Measurements from ENCODE around the gene NSL1. TPM values are rescaled to one million over a fixed set of nuclear protein-coding genes. Genes with fewer than 3 reads are reported as not detected.

The NSL1 gene
- total and polyA plus RNA-seq, 2 donors (not counting 1 experiment from before 2014, with no cell fraction given): 21.4 to 24.4 TPM

DNA sequence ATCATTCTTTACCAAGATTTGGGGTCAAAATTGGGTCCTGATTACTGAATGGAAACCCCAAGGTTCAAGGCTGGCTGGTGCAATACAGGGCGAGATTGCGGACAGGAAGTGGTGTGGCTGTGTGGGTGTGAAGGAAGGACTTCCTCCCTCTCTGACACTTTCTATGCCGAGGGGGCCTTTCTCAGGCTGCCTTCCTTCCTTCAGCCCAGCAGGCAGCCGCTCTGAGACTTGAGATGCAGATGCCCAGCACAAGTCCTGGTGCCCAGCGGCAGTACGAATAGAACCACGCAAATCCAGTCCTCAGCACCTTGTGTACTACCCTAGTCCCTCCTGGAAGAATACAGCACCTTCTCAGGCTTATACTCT is 108.2 kb downstream of the NSL1 start:
- no peaks in the 10 kb centered on the region for H3K9me3 ChIP-seq (ENCODE audit: control insufficient read depth, insufficient read depth, low read depth, low read length)
- H3K36me3 ChIP-seq (ENCODE audit: control insufficient read depth, insufficient read depth, low read length): peaks cover 1% of the 10 kb centered on the region
- H3K27me3 ChIP-seq (ENCODE audit: control insufficient read depth, insufficient read depth, low read length): no peaks in the 10 kb centered on the region
- H3K79me2 ChIP-seq (ENCODE audit: control insufficient read depth, insufficient read depth, low read length): no peaks in the 10 kb centered on the region
- TF ChIP-seq EZH2 (IDR thresholded peaks at IDR 0.05; ENCODE audit: low read length, missing control alignments) (no peak), CTCF (conservative IDR thresholded peaks at IDR 0.05 in 1 of 2, IDR thresholded peaks at IDR 0.05 in 1 of 2; ENCODE audit: low read depth in 1 of 2, low read length in 2 of 2) (no peak)
- no peak overlapping the region for H3K4me2 ChIP-seq (ENCODE audit: extremely low read depth, insufficient read depth, low read length)
- DNase-seq (ENCODE audit: low read depth in 2 of 2): no peak
- H3K4me1 ChIP-seq (ENCODE audit: control insufficient read depth, extremely low read depth, insufficient read depth, low read length): peaks cover 4% of the 10 kb centered on the region
- H4K20me1 ChIP-seq (ENCODE audit: control insufficient read depth, extremely low read depth, insufficient read depth, low read length): no peaks in the 10 kb centered on the region
- H3K27ac ChIP-seq (ENCODE audit: insufficient read depth, low read length): no peak overlapping the region
- H2AFZ ChIP-seq (ENCODE audit: low read length): no peak overlapping the region
- H3K9ac ChIP-seq (ENCODE audit: insufficient read depth, low read length): no peak overlapping the region
- no peak overlapping the region for H3K4me3 ChIP-seq (replicated peaks in 1 of 4; ENCODE audit: control extremely low read depth in 1 of 4, insufficient read depth in 1 of 4, low read depth in 3 of 4, low read length in 4 of 4)

DNA sequence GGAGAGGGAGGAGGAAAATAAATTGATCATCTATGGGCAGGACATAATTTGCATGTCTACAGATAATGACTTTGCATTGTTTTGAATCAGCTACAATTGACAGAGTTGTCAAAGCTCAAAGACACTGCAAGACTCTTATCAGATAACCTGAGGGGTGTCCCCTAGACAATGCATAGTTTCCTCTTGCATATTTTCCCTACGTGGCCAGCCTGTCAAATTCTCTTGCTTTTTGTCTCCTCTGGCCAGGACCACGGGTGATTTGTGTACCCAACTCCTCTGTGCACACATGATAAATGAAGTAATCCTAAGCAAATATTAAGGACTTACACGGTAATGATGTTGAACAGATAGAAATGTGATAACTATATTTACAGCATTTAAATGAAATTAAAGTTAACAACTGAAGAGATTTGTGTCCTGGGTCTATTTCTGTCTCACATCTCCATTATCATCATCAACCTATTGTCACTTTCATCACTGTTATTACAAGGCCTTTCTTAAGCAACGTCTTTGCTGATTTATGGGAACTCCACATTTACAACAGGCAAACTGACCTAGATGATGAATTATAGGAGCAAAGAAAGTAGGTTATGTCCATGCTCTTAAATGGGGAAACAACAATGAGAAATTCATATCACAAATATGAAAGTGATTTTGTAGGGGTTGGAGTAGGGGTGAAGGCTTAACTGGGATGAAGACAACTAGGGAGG is 110.7 kb downstream of the NSL1 start:
- Histone ChIP-seq H3K27ac (ENCODE audit: insufficient read depth, low read length) (no peak overlapping the region), H3K9me3 (ENCODE audit: control insufficient read depth, insufficient read depth, low read depth, low read length) (no peaks in the 10 kb centered on the region), H3K36me3 (ENCODE audit: control insufficient read depth, insufficient read depth, low read length) (no peaks in the 10 kb centered on the region), H2AFZ (ENCODE audit: low read length) (no peak overlapping the region), H3K4me3 (replicated peaks in 1 of 4; ENCODE audit: control extremely low read depth in 1 of 4, insufficient read depth in 1 of 4, low read depth in 3 of 4, low read length in 4 of 4) (no peak overlapping the region), H3K4me1 (ENCODE audit: control insufficient read depth, extremely low read depth, insufficient read depth, low read length) (no peaks in the 10 kb centered on the region), H3K79me2 (ENCODE audit: control insufficient read depth, insufficient read depth, low read length) (no peaks in the 10 kb centered on the region), H3K4me2 (ENCODE audit: extremely low read depth, insufficient read depth, low read length) (no peak overlapping the region), H3K9ac (ENCODE audit: insufficient read depth, low read length) (no peak overlapping the region), H4K20me1 (ENCODE audit: control insufficient read depth, extremely low read depth, insufficient read depth, low read length) (no peaks in the 10 kb centered on the region), H3K27me3 (ENCODE audit: control insufficient read depth, insufficient read depth, low read length) (no peaks in the 10 kb centered on the region)
- TF ChIP-seq EZH2 (IDR thresholded peaks at IDR 0.05; ENCODE audit: low read length, missing control alignments) (no peak), CTCF (conservative IDR thresholded peaks at IDR 0.05 in 1 of 2, IDR thresholded peaks at IDR 0.05 in 1 of 2; ENCODE audit: low read depth in 1 of 2, low read length in 2 of 2) (no peak)
- DNase-seq (ENCODE audit: low read depth in 2 of 2): no peak

DNA sequence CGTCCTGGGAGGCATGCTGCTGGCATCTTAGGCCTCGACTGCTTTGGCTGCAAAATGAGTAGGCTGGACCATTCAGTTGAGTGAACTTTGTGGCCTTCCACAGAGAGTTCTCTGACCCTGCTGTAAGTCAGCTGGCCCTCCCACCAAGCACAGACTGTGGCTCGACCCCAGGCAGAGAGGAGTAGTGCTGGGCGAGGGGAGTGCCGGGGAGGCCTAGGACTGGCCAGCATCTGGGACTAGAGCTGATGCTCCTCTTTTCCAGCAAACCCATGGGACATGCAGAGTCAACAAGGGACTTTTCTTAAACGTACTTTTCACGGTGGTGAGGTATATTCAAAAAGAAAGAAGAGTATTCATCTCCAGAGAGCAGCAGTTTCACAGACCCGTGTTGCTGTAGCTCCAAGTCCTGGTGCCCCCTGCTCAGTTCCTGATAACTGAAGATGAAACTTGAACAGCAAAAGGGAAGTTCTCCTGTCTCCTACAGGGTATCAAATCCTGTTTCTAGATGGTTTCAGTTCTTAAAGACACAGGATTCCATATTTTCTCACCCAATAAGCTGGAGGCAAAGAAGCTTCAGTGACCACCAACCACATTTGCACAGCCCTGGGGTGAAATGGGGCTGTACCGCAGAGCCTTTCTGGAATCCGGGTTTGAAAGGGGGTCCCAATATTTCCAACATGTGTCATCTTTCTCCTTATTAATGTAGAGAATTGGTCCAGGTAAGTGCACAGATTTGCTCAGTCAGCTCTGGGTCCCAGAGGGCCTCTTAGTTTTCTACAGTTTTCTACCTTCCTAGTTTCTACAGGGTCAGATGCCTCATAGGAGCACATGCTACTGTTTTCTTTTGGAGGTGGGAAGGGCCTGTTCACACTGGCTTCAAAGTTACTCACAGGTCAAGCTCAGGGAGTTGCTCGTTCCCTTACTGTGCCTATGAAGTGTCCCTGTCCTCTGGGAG is 112.8 kb downstream of the NSL1 start:
- no peaks in the 10 kb centered on the region for H3K4me1 ChIP-seq (ENCODE audit: control insufficient read depth, extremely low read depth, insufficient read depth, low read length)

More for the DNA sequence above, 112.8 kb downstream of the NSL1 start:
- no peak overlapping the region for H3K9ac ChIP-seq (ENCODE audit: insufficient read depth, low read length)
- H3K79me2 ChIP-seq (ENCODE audit: control insufficient read depth, insufficient read depth, low read length): no peaks in the 10 kb centered on the region
- no peak overlapping the region for H2AFZ ChIP-seq (ENCODE audit: low read length)
- no peaks in the 10 kb centered on the region for H3K27me3 ChIP-seq (ENCODE audit: control insufficient read depth, insufficient read depth, low read length)
- H3K27ac ChIP-seq (ENCODE audit: insufficient read depth, low read length): no peak overlapping the region
- no peaks in the 10 kb centered on the region for H3K36me3 ChIP-seq (ENCODE audit: control insufficient read depth, insufficient read depth, low read length)
- no peaks in the 10 kb centered on the region for H4K20me1 ChIP-seq (ENCODE audit: control insufficient read depth, extremely low read depth, insufficient read depth, low read length)
- DNase-seq (ENCODE audit: low read depth in 2 of 2): no peak
- H3K9me3 ChIP-seq (ENCODE audit: control insufficient read depth, insufficient read depth, low read depth, low read length): no peaks in the 10 kb centered on the region
- no peak overlapping the region for H3K4me2 ChIP-seq (ENCODE audit: extremely low read depth, insufficient read depth, low read length)
- TF ChIP-seq EZH2 (IDR thresholded peaks at IDR 0.05; ENCODE audit: low read length, missing control alignments) (no peak), CTCF (conservative IDR thresholded peaks at IDR 0.05 in 1 of 2, IDR thresholded peaks at IDR 0.05 in 1 of 2; ENCODE audit: low read depth in 1 of 2, low read length in 2 of 2) (no peak)
- no peak overlapping the region for H3K4me3 ChIP-seq (replicated peaks in 1 of 4; ENCODE audit: control extremely low read depth in 1 of 4, insufficient read depth in 1 of 4, low read depth in 3 of 4, low read length in 4 of 4)

All from fibroblast of lung (primary cell).